GM03348 (cell line): ENCODE results near the gene MTX2.

Experiments
- DNase-seq: peaks from one replicate; pipeline ENCODE4 v3.0.0; 2012; ENCODE audit warnings: low spot score

The MTX2 gene

GRCh38 chr2:176269319-176270099 lies at the start of gene MTX2:
MTX2 (plus strand) TSS chr2:176269442; CDS start chr2:176269630, 188 bp downstream.
- DNase-seq: peak; percentile 93

GRCh38 chr2:176227874-176228273 lies 41.4 kb upstream of the MTX2 start:
- DNase-seq: no peak

DNA sequence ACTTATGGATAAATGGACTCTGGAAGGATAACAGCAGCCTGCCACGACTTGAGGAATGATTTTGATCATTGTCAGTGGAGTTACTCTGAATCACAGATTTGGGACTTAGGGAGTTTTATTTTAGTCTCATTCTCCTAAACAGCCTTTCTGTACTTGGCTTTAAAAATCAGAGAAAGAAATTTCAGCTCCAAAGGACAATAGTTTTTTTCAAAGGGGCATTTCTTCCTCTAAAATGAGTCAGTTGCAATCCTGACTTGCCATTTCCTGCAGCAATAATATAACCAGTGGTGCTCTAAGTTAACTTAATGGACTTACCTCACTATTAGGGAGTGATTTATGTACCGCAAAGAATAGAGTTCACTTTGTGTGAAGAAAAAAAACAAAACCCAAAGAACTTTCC lies 35.1 kb upstream of the MTX2 start:
- no peak for DNase-seq

DNA sequence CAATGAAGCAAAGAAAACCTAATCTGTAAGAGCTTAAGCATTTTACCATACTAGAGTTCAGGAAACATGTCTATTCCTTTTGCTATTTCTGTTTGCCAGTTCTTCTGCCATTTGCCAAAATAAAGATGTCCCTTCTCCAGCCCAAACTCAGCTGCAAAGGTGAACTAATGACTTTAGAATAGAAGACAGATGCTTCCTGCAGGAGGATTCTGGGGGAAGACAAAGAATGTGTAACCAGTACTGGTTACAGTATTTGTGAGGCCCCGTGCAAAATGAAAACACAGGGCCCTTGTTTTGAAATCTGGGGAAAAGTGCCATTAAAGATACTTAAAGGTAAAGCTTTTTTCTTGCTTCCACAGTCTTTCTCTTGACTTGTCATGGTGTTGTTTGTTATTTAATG lies 34.3 kb upstream of the MTX2 start:
- no peak for DNase-seq

DNA sequence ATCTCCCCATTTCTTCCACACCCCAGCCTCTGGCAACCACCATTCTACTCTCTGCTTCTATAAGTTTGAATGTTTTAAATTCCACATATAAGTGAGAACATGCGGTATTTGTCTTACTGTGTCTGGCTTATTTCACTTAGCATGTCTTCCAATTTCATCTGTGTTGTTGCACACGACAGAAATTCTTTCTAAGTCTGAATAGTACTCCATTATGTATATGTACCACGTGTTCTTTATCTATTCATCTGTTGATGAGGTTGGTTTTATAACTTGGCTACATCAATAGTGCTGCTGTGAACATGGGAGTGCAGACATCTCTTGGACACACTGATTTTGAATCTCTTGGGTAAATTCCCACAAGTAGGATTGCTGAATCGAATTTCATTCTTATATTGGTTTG lies 31.8 kb upstream of the MTX2 start:
- DNase-seq: no peak

- DNase-seq: no peak
Measured at GRCh38 chr2:176239031-176239430, 30.2 kb upstream of the MTX2 start.

- DNase-seq: no peak
Measured at GRCh38 chr2:176240301-176240700, 28.9 kb upstream of the MTX2 start.

DNA sequence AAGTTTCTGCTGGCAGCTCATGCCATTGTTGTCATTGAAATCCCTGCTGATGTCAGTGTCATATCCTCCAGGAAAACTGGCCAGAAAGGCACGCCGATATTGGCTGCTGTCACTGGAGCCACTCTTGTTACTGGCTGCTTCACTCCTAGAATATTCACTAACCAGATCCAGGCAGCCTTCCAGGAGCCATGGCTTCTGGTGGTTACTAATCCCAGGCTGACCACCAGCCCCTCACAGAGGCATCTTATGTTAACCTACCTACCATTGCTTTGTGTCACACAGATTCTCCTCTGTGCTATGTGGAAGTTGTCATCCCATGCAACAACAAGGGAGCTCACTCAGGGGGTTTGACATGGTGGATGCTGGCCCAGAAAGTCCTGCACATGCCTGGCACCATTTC lies 27.0 kb upstream of the MTX2 start:
- no peak for DNase-seq

GRCh38 chr2:176246331-176246730 lies 22.9 kb upstream of the MTX2 start:
- DNase-seq: no peak

- DNase-seq: no peak
Measured at GRCh38 chr2:176247859-176248258, 21.4 kb upstream of the MTX2 start.

GRCh38 chr2:176251928-176252327 lies 17.3 kb upstream of the MTX2 start:
- no peak for DNase-seq

DNA sequence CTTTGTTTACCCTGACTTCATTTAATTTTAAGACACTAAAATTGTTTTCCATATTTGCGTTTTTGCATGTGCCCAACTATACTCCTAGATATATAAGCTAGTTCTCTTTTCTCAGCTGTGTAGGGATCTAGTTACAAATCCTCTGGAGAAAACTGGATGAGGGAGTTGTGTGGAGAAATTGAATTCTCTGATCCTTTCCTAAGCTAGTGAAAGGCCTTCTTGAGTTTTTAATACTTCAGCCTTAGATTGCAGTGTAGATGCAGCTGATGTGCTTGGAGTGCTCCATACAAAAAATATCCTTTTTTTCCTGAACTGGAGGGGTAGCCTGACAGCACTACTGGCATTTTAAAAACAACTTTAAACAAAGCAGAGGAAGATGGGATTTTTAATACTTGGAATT lies 8.6 kb upstream of the MTX2 start:
- DNase-seq: no peak

DNA sequence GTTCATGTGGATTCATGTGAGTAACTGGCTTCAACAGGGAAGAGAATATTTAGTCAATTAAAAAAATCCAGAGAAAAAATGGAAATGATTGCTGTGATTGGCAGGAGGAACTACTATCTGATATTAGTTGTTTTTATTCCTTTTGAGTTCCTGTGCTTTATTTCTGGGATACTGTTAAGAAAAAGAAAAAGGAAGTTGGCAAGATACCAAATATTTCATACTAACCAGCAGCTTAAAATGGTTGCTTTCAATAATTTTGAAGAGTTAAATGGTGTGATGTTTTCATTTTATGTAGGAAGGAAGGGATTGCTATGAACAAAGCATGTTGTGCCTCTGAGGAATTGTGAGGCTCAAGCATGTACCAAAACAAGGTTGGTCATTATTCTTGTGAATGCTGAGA lies 8.1 kb upstream of the MTX2 start:
- DNase-seq: no peak

DNA sequence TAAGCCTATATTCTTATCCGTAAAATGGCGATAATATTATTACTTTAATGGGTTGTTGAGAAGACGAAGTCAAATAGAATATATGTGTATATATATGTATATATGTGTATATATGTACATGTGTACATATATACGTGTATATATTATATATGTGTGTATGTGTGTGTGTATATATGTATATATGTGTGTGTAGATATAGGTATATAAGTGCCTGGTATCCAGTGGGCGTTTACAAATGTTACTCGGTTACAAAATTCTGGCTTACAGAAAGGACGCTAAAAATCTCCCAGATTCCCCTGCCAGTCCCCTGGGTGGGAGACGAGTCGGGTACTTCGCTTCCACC lies 295 bp upstream of the MTX2 start:
- DNase-seq: no peak

DNA sequence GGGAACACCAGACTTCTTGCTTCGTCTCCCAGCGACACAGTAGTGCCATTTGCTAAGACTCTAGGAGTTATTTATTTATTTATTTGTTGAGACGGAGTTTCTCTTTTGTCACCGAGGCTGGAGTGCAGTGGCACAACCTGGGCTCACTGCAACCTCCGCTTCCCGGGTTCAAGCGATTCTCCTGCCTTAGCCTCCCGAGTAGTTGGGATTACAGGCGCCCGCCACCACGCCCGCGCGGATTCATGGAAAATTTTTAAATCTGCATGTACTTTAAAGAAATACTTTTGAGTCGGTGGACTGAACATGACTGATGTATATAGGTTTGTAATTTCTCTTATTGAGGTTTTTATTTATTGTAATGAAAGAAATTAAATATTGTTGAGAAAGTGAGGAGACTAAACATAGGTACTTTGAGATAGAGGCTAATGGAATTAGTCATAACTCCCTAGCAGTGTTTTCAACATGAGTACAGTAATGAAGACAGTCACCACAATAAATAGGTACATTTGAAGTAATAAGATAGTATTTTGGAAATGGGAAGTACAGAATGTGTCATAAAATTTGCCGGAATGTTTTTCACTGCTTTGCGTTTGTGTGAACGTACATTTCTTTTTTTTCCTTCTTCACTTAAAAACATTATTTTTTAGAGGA lies 983 bp downstream of the MTX2 start:
- DNase-seq: no peak

DNA sequence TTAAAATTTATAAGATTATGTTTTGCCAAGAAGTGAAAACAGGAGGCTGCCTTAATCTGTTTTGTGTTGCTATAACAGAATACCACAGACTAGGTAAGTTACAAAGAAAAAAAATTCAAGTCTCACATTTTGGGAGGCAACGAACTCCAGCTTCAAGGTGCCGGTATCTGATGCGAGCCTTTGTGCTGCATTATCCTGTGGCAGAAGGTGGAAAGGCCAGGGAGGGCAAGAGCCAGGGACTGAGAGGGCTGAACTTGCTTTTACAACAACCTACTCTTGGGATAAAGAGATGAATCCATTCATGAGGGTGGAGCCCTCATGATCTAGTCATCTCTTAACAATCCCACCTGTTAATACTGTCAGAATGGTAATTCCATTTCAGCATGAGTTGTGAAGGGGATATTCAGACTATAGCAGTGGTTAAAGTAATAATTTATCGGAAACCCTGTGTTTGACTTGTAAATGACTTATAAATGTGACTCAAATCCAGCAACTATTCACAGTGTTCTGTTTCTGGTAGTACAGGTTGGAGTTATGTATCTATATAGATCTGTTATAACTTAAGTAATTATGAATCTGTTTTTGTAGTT lies 3.7 kb downstream of the MTX2 start:
- DNase-seq: no peak

DNA sequence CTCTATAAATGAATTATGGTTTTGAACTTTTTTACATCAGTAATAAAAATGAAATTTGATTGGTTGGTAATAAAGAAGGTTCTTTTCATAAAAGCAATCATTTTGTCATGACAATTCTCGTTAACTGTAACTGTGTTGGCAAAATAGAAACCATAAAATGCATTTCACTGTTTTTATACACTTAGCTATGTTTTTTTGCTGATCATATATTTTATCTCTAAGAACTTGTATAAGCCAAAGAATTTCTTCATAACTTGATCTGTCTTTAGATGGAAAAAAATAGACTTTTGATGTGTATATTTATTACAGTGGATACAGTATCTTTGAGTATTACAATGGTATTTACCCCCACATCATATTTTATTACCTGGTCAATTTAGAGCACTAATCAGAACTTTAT lies 9.7 kb downstream of the MTX2 start:
- no peak for DNase-seq

DNA sequence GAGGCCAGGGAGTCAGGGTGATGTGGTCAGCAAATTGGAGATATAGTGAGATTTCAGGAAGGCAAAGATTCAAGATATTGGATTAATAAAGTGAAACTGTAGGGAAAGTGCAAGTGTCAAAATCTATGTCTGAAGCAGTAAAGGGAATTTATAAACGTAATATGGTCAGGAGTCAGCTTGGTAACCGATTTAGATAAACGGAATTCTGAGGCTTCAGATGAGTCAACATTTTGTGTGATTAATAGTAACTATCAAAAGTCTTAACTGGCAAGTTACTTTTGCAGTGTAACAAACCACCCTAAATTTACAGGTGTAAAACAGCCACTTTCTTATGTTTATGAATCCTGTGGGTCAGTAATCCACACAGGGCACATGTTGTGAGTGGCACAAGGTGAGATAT lies 10.9 kb downstream of the MTX2 start:
- no peak for DNase-seq

DNA sequence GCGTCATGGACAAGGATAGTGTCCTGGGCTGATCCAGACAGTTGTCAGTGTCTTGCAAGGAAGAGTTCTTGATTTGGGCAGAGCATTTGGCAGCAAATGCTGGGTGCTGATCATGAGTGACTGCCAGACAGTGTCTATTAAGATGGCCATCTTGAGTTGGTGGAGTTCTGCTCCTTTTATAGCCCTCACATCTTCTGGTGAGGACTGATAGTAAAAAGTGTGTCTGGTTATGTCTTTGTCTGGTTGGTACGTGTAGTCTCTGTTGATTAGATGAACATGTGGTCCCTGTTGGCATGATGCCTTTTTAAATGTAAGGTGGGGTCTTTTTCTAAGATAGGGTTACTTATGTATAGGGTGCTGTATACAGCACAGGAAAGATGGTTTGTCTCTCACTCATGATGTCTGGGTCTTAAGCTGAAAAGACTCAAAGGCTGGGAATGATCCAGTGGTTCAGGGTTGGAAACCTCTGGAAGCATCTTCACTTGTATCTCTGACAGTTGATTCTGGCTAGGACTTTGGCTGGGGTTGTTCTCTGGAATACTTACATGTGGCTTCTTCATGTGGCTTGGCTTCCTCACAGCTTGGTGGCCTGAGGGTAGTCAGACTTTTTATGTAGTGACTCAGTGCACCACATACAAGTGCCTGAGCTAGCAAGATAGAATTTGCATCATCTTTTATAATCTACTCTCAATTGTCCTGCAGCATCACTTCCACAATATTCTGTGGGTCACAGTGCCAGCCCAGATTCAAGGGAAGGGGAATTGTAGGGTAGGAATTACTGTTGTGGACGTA lies 11.8 kb downstream of the MTX2 start:
- DNase-seq: peak; percentile 57

DNA sequence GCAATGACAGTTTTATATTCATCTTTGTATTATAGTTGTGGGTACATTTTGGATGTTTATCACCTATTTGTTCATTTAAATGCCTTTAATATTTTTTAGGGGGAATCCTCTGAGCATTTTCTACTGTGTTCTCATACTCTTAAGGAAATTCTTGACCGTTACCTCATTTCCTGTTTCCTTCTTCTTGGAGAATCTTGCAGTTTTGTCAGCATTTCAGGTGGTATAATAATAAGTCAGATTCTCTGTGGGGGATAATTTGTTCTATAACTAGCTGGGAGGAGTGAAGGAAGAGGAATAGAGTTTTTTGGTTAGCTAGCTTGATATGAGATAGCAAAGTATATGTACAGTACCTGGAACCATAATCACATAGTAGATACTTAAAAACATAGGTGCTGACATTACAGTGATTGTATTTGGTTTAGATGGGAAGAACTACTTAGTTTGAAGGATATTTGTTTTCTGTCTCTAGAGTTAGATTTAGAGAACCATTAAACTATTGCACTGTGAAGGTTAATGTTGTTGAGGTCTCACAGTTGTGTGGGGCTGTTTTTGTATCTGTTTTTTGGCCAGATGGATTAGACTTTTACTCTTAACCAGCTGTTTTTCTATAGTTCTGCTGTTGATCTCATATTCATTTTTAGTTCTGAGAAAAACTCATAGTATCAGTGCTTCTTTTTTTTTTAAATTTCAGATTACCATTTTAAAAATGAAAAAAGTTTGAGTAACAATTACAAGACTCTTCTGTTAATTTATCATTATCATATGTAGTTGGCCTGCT lies 14.2 kb downstream of the MTX2 start:
- DNase-seq: no peak

DNA sequence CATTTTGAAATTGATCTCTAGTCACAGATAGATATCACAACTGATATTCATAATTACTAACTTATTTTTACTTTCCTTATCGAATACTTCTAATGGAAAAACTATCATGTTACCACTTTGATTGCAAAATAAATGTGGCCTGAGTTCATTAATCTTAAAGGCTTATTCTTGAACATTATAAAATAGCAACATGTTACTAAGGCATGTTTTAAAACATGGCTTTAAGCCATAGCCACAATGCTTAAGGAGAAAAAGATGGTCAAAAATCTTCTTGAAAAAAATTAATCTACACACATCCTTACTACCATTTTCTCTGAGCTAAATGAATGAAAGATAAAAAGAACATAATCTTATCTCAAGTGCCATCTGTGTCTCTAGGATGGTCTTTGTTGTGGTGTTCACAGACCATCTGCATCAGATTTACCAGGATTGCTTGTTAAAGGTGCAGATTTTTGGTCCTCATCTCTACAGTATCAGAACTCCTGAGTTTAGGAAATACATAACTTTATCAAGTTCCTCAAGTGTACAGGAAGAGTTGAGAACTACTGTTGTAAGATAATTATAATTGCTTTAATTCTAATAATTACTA lies 15.3 kb downstream of the MTX2 start:
- DNase-seq: no peak

DNA sequence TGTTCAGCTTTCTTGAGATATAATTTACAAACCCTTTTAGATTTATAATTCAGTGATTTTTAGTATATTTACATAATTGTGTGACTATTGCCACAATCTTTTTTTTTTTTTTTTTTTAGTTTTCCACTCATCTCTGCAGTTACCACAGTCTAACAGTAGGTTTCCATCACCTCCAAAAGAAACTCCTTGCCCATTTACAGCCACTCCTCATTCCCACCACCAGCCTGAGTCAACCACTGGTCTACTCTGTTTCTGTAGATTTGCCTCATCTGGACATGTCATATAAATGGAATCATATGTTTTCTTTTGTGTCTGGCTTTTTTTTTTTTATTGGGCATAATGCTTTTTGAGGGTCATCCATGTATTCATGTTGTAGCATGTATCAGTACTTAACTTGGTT lies 16.1 kb downstream of the MTX2 start:
- DNase-seq: peak; percentile 13
